Measurements from ENCODE around the gene CDK7.

DNA sequence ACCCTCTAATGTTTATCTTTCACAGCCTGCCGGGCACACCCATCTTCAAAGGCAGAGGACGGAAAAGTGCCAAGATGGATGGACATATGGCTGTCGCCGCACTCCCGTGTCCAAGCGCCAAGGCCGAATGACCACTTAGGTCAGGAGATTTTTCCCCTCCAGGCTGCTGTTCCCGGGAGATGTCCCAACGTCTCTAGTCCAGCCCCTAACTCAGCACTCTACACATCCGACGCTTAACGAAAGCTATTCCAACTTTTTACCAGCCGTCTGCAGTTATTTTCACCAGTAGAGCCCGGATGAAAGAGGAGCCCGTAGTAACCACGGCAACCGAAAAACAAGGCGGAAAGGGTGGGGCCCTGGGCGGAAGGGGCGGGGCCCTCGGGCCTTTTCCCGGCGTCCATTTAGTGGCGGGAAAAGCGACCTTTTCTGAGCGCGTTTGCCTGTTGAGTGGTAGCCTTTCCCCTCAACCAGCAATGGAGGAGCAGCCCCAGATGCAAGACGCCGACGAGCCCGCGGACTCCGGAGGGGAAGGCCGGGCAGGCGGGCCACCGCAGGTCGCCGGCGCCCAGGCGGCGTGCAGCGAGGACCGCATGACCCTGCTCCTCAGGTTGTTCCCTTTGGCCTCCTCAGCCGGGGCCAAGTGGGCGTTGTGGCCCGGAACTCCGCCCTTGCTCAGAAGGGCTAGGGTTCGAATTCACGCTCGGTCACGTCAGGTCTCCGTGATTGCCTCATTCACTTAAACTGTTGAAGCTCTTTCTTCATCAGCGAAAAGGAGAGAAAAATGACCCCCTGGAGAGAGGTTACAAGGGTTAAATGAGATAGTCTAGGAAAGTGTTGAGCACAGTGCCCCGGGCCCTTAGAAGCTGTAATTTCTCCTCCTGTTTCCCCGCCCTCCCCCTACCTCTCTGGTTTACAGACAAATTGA, 45.3 kb upstream of the CDK7 start, which contains the start of gene CENPH:
- TF ChIP-seq, protein P1, sequence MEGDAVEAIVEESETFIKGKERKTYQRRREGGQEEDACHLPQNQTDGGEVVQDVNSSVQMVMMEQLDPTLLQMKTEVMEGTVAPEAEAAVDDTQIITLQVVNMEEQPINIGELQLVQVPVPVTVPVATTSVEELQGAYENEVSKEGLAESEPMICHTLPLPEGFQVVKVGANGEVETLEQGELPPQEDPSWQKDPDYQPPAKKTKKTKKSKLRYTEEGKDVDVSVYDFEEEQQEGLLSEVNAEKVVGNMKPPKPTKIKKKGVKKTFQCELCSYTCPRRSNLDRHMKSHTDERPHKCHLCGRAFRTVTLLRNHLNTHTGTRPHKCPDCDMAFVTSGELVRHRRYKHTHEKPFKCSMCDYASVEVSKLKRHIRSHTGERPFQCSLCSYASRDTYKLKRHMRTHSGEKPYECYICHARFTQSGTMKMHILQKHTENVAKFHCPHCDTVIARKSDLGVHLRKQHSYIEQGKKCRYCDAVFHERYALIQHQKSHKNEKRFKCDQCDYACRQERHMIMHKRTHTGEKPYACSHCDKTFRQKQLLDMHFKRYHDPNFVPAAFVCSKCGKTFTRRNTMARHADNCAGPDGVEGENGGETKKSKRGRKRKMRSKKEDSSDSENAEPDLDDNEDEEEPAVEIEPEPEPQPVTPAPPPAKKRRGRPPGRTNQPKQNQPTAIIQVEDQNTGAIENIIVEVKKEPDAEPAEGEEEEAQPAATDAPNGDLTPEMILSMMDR (IDR thresholded peaks at IDR 0.05), result no peak
- no peak for TF ChIP-seq POLR2A (IDR thresholded peaks at IDR 0.05)
